Body of pancreas (tissue), 4 donors: ENCODE data around the gene ZFAND3.

Experiments used
- POLR2A ChIP-seq, 3 donors: fragments of 450-650 bp; IDR thresholded peaks; one replicate each; pipeline ENCODE4 v1.6.1; 2016; ENCODE audit warnings: antibody characterized with exemption in 3 of 3, mild to moderate bottlenecking in 2 of 3
- TF ChIP-seq, protein P1 (sequence below), 7 experiments: fragments of 450-650 bp in 4 of 7; fragments of 200-600 bp in 3 of 7; sonication (generic) in 3 of 7; IDR thresholded peaks; one replicate each; pipeline ENCODE4 v1.5.1; 2016 to 2019; ENCODE audit warnings: antibody characterized with exemption in 7 of 7

DNA sequence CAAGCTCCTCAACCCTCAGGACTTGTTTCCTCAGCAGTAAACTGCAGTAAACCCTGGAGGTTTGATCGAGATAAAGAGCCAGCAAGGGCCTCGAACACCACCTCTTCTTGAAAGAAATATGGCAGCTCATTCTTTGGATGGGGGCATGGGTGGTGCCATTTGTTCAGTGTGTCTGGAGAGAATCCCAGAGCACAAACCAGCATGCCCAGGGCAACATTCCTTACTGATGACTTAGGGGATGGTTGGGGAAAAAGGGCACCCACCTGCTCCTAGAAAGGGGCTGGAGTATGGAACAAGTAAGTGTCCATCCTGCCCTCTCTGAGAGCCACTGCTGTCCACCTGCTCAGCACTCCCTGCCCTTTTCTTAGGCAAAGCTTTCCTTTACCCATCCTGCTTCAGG is 31.3 kb upstream of the ZFAND3 start:
- TF ChIP-seq, protein P1, sequence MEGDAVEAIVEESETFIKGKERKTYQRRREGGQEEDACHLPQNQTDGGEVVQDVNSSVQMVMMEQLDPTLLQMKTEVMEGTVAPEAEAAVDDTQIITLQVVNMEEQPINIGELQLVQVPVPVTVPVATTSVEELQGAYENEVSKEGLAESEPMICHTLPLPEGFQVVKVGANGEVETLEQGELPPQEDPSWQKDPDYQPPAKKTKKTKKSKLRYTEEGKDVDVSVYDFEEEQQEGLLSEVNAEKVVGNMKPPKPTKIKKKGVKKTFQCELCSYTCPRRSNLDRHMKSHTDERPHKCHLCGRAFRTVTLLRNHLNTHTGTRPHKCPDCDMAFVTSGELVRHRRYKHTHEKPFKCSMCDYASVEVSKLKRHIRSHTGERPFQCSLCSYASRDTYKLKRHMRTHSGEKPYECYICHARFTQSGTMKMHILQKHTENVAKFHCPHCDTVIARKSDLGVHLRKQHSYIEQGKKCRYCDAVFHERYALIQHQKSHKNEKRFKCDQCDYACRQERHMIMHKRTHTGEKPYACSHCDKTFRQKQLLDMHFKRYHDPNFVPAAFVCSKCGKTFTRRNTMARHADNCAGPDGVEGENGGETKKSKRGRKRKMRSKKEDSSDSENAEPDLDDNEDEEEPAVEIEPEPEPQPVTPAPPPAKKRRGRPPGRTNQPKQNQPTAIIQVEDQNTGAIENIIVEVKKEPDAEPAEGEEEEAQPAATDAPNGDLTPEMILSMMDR (IDR thresholded peaks at IDR 0.05), result no peak
- TF ChIP-seq POLR2A (IDR thresholded peaks at IDR 0.05), result no peak
